ENCODE measurements around the gene UGGT1.

UGGT1 gene

GRCh38 chr2:128228894-128229293 lies 137.9 kb downstream of the UGGT1 start:
- peak; percentile 18 to 85 for DNase-seq

- peak; percentile 70 to 74 for DNase-seq
Observed at GRCh38 chr2:128232965-128233789, 142.2 kb downstream of the UGGT1 start.

- DNase-seq: no peak
Observed at GRCh38 chr2:128233790-128234395, 142.9 kb downstream of the UGGT1 start.

GRCh38 chr2:128234613-128235012 lies 143.6 kb downstream of the UGGT1 start:
- DNase-seq: peak in 1 of 2 experiments; percentile 6

GRCh38 chr2:128235581-128235980 lies 144.6 kb downstream of the UGGT1 start:
- DNase-seq: no peak

- DNase-seq: no peak
Observed at GRCh38 chr2:128236491-128237035, 145.6 kb downstream of the UGGT1 start.

- no peak for DNase-seq
Observed at GRCh38 chr2:128237081-128237534, 146.1 kb downstream of the UGGT1 start.

GRCh38 chr2:128237911-128238697 lies 147.1 kb downstream of the UGGT1 start:
- no peak for DNase-seq

GRCh38 chr2:128241896-128242295 lies 150.9 kb downstream of the UGGT1 start:
- no peak for DNase-seq
